HepG2 (cell line): ENCODE results near the gene UTS2R. TPM values are rescaled to one million over a fixed set of nuclear protein-coding genes. Genes with fewer than 3 reads are reported as not detected.

ENCODE experiments used
- GRHL1 ChIP-seq: sonication (generic); formaldehyde crosslinking; conservative IDR thresholded peaks from 2 replicates; pipeline ENCODE4 v1.8.0; 2022; ENCODE audit warnings: missing genetic modification reagents
- HNRNPL ChIP-seq: fragments of 200-400 bp; formaldehyde crosslinking; IDR thresholded peaks from 2 replicates; pipeline ENCODE4 v1.6.1; 2017; ENCODE audit warnings: mild to moderate bottlenecking, low read depth, low read length
- SALL1 ChIP-seq: sonication (generic); formaldehyde crosslinking; IDR thresholded peaks from 2 replicates; pipeline ENCODE4 v1.8.0; 2022; ENCODE audit warnings: mild to moderate bottlenecking, missing genetic modification reagents
- SNAI1 ChIP-seq: sonication (generic); formaldehyde crosslinking; IDR thresholded peaks from 2 replicates; pipeline ENCODE4 v1.5.0; 2020; ENCODE audit warnings: mild to moderate bottlenecking, missing genetic modification reagents, borderline replicate concordance
- ZNF274 ChIP-seq: sonication (generic); formaldehyde crosslinking; IDR thresholded peaks from 2 replicates; pipeline ENCODE4 v1.5.1; 2020; ENCODE audit warnings: mild to moderate bottlenecking, missing genetic modification reagents
- ZNF737 ChIP-seq: sonication (generic); formaldehyde crosslinking; IDR thresholded peaks from 2 replicates; pipeline ENCODE4 v1.5.0; 2020; ENCODE audit warnings: missing genetic modification reagents, mild to moderate bottlenecking, borderline replicate concordance
- polyA plus RNA-seq, 8 experiments: library from polyadenylated mRNA; depleted of rRNA in 3 of 8; stranded (reverse) in 7 of 8; unstranded in 1 of 8; fragments of >200 nt; fragmentation: Illumina TruSeq in 4 of 8; extraction: Trizol in 4 of 8; gene quantifications; 2 replicates each; pipeline versions ENCODE4 v1.2.1 to v1.2.3, GENCODE V29; 2011 to 2016; ENCODE audit warnings: low read depth in 4 of 8, missing spikeins in 1 of 8, mixed read lengths in 1 of 8; ENCODE audit not compliant: insufficient read depth in 1 of 8
- total RNA-seq, 5 experiments: library from RNA; depleted of rRNA; stranded (reverse); fragments of >200 nt; fragmentation: Illumina TruSeq; extraction: Trizol; gene quantifications; 2 replicates each; pipeline ENCODE4 v1.2.3, GENCODE V29; 2016; ENCODE audit warnings: low read depth in 1 of 5
- TF ChIP-seq, protein P1 (sequence below): sonication (generic); formaldehyde crosslinking; IDR thresholded peaks from 2 replicates; pipeline ENCODE4 v1.4.0; 2020; ENCODE audit warnings: mild to moderate bottlenecking, missing genetic modification reagents
- TF ChIP-seq, protein P2 (sequence below): sonication (generic); formaldehyde crosslinking; IDR thresholded peaks from 2 replicates; pipeline ENCODE4 v1.8.0; 2022; ENCODE audit warnings: mild to moderate bottlenecking, missing genetic modification reagents
- TF ChIP-seq, protein P3 (sequence below): sonication (generic); formaldehyde crosslinking; IDR thresholded peaks from 2 replicates; pipeline ENCODE4 v1.4.0; 2020; ENCODE audit warnings: missing genetic modification reagents

Gene UTS2R
- total and polyA plus RNA-seq, 2 of the 13 experiments (the other 11 are each of a cell fraction or from before 2014, with no cell fraction given) = 0.13 to 0.15 TPM

- TF ChIP-seq HNRNPL (0 out of 2 replicates have a peak, but pooled peaks have one; percentile 16), ZNF737 (no peak), ZNF274 (CRISPR knock-in tag) (0 out of 2 replicates have a peak, but pooled peaks have one; percentile 25), SALL1 (CRISPR knock-in tag) (peak; percentile 19; the same call in 1 of the 2 replicates), GRHL1 (CRISPR knock-in tag) (no peak), SNAI1 (CRISPR knock-in tag) (0 out of 2 replicates have a peak, but pooled peaks have one; percentile 48)
- TF ChIP-seq, protein P1, sequence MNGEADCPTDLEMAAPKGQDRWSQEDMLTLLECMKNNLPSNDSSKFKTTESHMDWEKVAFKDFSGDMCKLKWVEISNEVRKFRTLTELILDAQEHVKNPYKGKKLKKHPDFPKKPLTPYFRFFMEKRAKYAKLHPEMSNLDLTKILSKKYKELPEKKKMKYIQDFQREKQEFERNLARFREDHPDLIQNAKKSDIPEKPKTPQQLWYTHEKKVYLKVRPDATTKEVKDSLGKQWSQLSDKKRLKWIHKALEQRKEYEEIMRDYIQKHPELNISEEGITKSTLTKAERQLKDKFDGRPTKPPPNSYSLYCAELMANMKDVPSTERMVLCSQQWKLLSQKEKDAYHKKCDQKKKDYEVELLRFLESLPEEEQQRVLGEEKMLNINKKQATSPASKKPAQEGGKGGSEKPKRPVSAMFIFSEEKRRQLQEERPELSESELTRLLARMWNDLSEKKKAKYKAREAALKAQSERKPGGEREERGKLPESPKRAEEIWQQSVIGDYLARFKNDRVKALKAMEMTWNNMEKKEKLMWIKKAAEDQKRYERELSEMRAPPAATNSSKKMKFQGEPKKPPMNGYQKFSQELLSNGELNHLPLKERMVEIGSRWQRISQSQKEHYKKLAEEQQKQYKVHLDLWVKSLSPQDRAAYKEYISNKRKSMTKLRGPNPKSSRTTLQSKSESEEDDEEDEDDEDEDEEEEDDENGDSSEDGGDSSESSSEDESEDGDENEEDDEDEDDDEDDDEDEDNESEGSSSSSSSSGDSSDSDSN (CRISPR knock-in tag) = no peak
- TF ChIP-seq, protein P2, sequence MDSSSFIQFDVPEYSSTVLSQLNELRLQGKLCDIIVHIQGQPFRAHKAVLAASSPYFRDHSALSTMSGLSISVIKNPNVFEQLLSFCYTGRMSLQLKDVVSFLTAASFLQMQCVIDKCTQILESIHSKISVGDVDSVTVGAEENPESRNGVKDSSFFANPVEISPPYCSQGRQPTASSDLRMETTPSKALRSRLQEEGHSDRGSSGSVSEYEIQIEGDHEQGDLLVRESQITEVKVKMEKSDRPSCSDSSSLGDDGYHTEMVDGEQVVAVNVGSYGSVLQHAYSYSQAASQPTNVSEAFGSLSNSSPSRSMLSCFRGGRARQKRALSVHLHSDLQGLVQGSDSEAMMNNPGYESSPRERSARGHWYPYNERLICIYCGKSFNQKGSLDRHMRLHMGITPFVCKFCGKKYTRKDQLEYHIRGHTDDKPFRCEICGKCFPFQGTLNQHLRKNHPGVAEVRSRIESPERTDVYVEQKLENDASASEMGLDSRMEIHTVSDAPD = no peak
- TF ChIP-seq, protein P3, sequence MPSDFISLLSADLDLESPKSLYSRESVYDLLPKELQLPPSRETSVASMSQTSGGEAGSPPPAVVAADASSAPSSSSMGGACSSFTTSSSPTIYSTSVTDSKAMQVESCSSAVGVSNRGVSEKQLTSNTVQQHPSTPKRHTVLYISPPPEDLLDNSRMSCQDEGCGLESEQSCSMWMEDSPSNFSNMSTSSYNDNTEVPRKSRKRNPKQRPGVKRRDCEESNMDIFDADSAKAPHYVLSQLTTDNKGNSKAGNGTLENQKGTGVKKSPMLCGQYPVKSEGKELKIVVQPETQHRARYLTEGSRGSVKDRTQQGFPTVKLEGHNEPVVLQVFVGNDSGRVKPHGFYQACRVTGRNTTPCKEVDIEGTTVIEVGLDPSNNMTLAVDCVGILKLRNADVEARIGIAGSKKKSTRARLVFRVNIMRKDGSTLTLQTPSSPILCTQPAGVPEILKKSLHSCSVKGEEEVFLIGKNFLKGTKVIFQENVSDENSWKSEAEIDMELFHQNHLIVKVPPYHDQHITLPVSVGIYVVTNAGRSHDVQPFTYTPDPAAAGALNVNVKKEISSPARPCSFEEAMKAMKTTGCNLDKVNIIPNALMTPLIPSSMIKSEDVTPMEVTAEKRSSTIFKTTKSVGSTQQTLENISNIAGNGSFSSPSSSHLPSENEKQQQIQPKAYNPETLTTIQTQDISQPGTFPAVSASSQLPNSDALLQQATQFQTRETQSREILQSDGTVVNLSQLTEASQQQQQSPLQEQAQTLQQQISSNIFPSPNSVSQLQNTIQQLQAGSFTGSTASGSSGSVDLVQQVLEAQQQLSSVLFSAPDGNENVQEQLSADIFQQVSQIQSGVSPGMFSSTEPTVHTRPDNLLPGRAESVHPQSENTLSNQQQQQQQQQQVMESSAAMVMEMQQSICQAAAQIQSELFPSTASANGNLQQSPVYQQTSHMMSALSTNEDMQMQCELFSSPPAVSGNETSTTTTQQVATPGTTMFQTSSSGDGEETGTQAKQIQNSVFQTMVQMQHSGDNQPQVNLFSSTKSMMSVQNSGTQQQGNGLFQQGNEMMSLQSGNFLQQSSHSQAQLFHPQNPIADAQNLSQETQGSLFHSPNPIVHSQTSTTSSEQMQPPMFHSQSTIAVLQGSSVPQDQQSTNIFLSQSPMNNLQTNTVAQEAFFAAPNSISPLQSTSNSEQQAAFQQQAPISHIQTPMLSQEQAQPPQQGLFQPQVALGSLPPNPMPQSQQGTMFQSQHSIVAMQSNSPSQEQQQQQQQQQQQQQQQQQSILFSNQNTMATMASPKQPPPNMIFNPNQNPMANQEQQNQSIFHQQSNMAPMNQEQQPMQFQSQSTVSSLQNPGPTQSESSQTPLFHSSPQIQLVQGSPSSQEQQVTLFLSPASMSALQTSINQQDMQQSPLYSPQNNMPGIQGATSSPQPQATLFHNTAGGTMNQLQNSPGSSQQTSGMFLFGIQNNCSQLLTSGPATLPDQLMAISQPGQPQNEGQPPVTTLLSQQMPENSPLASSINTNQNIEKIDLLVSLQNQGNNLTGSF (CRISPR knock-in tag) = 0 out of 2 replicates have a peak, but pooled peaks have one; percentile 21
- TF ChIP-seq, all 625 proteins: peak for 18
Measured at GRCh38 chr17:82350182-82351030, 21.2 kb upstream of the UTS2R start (continued).
